22Rv1 (cell line): ENCODE data around the gene SUSD3.
"Not testable (repeated sequence)": the region's sequence is repeated elsewhere in the genome, so short reads cannot be mapped to it uniquely, and the experiment has no call there.

Source experiments
- H3K27ac ChIP-seq: fragments of 450-650 bp; 2 replicates; pipeline ENCODE4 v1.5.1; 2017
- ZFX ChIP-seq: fragments of 450-650 bp; IDR thresholded peaks from 2 replicates; pipeline ENCODE4 v1.6.1; 2017; ENCODE audit warnings: antibody characterized with exemption, borderline replicate concordance
- TF ChIP-seq, protein P1 (sequence below): fragments of 450-650 bp; IDR thresholded peaks from 2 replicates; pipeline ENCODE4 v1.5.1; 2017; ENCODE audit warnings: mild to moderate bottlenecking

Gene SUSD3

DNA sequence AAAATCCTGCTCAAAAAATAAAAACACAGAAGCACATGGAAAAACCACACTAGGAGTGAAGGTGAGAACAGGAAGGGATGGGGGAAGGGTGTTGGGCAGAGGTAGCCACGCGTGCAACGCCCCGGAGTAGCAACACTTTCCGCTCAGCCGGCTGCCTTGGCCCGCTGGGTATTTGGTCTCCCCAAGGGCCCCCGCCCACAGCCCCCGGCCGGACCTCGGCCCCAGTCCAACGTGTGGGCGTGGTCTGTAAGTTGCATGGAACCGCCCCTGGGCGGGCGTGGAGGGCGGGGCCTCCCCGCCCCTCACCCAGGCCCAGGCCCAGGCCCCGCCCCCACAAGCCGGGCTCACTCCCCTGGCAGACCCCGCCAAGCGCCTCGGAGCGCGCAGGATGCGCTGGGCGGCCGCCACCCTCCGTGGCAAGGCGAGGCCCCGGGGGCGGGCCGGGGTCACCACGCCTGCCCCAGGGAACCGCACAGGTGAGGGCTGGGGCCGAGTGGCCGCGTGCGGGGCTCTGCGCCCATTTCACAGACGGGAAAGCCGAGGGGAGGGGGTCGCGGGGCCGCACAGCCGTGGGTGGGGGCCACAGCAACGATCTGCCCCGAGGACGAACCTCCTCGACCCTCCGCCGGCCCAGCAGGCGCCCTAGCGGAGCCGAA is at the start of gene SUSD3:
Gene SUSD3, plus strand, starts transcription at position 347 of the 656 bp plus-strand sequence. Its CDS starts 42 bp downstream, at position 389.
- TF ChIP-seq, protein P1, sequence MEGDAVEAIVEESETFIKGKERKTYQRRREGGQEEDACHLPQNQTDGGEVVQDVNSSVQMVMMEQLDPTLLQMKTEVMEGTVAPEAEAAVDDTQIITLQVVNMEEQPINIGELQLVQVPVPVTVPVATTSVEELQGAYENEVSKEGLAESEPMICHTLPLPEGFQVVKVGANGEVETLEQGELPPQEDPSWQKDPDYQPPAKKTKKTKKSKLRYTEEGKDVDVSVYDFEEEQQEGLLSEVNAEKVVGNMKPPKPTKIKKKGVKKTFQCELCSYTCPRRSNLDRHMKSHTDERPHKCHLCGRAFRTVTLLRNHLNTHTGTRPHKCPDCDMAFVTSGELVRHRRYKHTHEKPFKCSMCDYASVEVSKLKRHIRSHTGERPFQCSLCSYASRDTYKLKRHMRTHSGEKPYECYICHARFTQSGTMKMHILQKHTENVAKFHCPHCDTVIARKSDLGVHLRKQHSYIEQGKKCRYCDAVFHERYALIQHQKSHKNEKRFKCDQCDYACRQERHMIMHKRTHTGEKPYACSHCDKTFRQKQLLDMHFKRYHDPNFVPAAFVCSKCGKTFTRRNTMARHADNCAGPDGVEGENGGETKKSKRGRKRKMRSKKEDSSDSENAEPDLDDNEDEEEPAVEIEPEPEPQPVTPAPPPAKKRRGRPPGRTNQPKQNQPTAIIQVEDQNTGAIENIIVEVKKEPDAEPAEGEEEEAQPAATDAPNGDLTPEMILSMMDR: no peak
- TF ChIP-seq ZFX: no peak
- no peak within 1 kb of the TSS for H3K27ac ChIP-seq

DNA sequence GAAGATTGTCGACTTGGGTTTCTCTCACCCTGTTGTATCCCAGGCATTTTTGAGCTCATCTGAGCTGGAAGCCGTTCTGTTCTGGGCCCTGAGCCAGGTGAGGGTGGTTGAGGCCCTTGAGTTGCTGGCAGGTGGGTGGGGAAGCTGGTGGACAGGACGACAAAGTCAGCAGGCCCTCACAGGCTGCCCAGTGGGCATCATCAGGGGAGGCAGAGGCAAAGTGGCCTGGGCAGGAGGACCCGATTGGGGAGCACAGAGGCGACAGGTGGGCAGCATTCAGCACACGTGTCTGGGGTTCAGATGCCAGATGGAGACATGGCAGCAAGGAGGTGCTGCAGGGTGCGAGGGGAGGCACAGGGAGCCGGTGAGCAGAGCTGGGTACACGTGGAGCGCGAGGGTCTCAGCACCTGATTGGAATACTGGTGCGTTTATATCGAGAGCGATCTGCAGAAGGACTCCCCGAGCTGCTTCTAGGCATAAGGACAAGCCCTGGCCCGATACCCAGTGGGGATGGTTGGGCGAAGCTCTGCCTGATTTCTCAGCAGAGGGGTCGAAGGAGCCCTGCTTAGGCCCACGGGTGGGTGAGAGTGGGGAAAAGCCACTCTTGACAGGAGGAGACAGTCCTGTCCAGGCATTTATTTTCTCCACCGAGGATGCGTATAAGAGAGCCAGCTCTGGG is 49.0 kb upstream of the SUSD3 start:
- no peak for TF ChIP-seq ZFX
- no peak overlapping the region for H3K27ac ChIP-seq

DNA sequence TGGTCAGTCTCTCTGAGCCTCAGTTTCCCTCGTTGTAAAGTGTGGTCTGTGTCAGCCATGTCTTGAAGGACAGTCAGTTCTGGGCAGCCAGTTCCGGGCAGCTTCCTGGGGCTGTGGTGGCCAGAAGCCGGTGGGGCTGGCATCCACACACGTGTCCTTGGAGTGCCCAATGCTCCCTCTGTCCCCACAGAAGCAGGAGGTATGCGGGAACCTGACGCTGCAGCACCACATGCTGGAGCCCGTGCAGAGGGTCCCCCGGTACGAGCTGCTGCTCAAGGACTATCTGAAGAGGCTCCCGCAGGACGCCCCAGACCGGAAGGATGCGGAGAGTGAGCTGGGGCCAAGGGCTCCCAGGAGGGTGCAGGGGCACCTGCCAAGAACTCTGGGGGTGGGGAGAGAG is 48.4 kb upstream of the SUSD3 start:
- H3K27ac ChIP-seq: no peak overlapping the region
- no peak for TF ChIP-seq ZFX
- TF ChIP-seq, protein P1: no peak

DNA sequence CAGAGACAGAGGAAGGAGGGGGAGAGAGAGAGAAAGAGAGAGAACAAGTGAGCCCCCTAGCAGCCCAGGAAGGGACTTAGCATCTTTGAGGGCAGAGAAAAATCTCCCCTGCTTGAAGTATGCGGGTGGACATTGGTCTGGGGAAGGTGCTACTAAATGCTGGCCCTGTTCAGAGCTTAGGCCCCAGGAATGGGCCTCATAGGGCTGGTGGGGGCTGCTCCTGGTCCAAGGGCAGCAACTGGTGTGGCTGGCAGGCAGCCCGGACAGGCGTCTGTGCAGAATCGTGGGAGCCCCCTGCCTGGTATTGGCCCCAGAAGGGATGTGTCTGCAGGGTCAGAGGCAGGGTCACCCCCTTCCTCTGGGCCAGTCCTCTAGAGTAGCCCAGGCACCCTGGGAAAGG is 47.8 kb upstream of the SUSD3 start:
- TF ChIP-seq ZFX: no peak
- TF ChIP-seq, protein P1: no peak
- no peak overlapping the region for H3K27ac ChIP-seq

DNA sequence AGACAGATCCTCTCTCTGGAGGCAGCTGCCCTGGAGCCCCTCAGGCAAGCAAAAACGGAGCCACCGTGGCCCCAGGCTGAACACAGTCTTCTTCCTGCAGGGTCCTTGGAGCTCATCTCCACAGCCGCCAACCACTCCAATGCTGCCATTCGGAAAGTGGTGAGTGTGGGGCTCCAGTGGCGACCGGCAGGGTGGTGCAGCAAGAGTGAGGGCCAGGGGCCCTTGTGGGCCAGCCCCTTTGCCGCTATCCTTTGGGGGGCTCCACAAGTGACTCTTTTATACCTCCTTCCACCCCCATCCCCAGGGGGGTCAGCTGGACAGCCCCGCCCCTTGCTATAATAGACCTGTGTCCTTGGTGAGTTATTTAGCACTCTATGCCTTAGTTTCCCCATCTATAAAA is 47.4 kb upstream of the SUSD3 start:
- TF ChIP-seq, protein P1: no peak
- TF ChIP-seq ZFX: no peak

DNA sequence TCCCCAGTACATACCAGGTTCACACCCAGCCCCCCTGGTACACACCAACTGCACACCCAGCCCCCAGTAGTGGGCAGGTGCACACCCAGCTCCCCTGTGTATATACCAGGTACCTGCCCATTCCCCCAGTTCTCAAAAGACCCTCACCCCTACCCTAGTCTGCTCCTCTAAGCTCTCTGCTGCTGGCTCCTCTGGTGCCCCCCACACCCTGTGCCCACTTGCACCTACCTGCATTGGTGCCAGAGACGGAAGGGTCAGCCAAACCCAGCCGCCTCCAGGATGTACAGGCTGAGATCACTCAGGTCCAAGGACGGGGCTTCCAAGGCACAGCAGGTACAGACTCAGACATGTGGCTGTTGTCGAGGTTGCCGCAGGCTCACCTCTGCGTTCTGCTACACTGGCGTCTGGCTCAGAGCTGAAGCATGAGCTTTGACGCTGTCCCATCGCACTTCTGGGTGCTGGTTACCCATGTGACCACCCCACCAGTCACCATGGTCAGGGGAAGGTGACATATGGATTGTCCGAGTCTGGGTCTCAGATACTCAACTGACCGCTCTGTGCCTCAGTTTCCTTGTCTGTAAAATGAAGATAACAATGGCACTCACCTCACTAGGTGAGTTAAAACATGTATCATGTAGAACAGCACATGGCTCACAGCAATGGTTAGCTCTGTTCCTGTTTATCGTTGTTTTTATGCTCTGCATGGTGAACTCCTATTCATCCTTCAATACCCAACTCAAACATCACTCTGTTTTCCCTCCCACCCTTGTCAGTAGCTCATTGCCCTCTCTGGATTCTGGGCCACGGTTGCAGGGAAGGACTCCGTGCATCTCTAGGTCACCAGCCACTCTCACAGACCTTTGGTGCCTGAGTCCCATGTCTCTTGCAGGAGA is 45.3 kb upstream of the SUSD3 start:
- no peak overlapping the region for H3K27ac ChIP-seq
- no peak for TF ChIP-seq ZFX
- TF ChIP-seq, protein P1: no peak

More for the DNA sequence above, 47.4 kb upstream of the SUSD3 start:
- no peak overlapping the region for H3K27ac ChIP-seq

DNA sequence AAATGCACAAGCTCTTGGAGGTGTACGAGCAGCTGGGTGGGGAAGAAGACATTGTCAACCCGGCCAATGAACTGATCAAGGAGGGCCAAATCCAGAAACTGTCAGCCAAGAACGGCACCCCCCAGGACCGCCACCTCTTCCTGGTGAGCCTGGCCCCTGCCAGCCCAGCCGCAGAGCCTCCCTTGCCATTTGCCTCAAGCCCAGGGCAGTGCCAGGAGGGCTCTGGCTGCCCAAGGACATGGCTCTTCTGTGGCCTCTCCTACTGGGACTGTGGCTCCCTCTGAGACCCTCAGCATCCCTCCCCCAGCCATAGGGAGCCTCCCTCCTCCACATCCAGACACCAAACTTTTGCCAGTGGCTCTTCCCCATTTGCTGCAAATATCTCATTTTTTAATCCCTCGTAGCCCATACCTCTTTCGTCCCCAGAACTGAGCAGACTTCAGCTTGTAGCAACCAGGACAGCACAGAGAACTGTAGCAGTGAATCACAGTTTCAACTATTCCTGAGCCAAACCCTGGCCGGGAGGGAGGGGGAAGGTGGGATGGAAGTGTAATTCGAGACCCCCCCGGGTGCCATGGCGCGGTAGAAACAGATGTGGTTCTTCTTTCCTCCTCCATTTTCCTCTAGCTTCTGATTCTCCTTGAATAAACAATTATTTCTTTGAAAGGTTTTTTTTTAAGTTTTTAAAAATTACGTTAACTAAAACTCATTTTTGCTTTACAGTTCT is 44.5 kb upstream of the SUSD3 start:
- TF ChIP-seq, protein P1: no peak
- no peak for TF ChIP-seq ZFX
- H3K27ac ChIP-seq: no peak overlapping the region

DNA sequence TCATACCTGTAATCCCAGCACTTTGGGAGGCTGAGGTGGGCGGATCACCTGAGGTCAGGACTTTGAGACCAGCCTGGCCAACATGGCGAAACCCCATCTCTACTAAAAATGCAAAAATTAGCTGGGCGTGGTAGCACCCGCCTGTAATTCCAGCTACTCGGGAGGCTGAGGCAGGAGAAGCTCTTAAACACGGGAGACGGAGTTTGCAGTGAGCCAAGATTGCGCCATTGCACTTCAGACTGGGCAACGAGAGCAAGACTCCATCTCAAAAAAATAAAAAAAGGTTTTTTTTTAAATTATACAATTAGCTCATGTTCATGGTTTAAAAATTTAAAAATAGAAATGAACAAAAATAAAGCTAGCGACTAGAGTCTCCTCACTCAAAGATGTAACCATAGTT is 43.3 kb upstream of the SUSD3 start:
- not testable (repeated sequence) for H3K27ac ChIP-seq
